DOHH2 (cell line): ENCODE results near the gene MYO15A.

Experiments used
- H3F3A ChIP-seq: fragments of 200-600 bp; sonication (generic), shearing (Covaris generic); 2 replicates; pipeline ENCODE4 v1.6.0; 2016; ENCODE audit warnings: antibody characterized with exemption, mild to moderate bottlenecking; ENCODE audit not compliant: control insufficient read depth, insufficient read depth
- H3K27ac ChIP-seq: fragments of 200-600 bp; sonication (generic); 2 replicates; pipeline ENCODE4 v1.5.1; 2014; ENCODE audit warnings: low read depth, mild to moderate bottlenecking, low read length, moderate library complexity
- H3K27me3 ChIP-seq: fragments of 200-600 bp; sonication (generic); 2 replicates; pipeline ENCODE4 v1.6.1; 2014; ENCODE audit warnings: mild to moderate bottlenecking, low read length, mixed read lengths; ENCODE audit not compliant: control insufficient read depth
- H3K36me3 ChIP-seq: fragments of 200-600 bp; sonication (generic); 2 replicates; pipeline ENCODE4 v1.6.1; 2014; ENCODE audit warnings: mild to moderate bottlenecking, low read length, moderate library complexity, mixed read lengths; ENCODE audit not compliant: control insufficient read depth
- H3K4me1 ChIP-seq: fragments of 200-600 bp; sonication (generic); 2 replicates; pipeline ENCODE4 v1.6.1; 2014; ENCODE audit warnings: mild to moderate bottlenecking, low read length, mixed read lengths; ENCODE audit not compliant: control insufficient read depth
- H3K4me2 ChIP-seq: fragments of 200-600 bp; sonication (generic); 2 replicates; pipeline ENCODE4 v1.6.0; 2014; ENCODE audit warnings: mild to moderate bottlenecking, low read length, moderate library complexity
- H3K4me3 ChIP-seq: fragments of 200-600 bp; sonication (generic); 2 replicates; pipeline ENCODE4 v1.5.1; 2014; ENCODE audit warnings: mild to moderate bottlenecking, low read length, mixed read lengths
- H3K79me2 ChIP-seq: fragments of 200-600 bp; sonication (generic); 2 replicates; pipeline ENCODE4 v1.6.1; 2014; ENCODE audit warnings: mild to moderate bottlenecking, low read length, mixed read lengths; ENCODE audit not compliant: control insufficient read depth
- H3K9me2 ChIP-seq: fragments of 200-600 bp; sonication (generic); replicated peaks from 2 replicates; pipeline ENCODE4 v1.6.1; 2014; ENCODE audit warnings: mild to moderate bottlenecking, low read length, mixed read lengths; ENCODE audit not compliant: control insufficient read depth
- H3K9me3 ChIP-seq: fragments of 200-600 bp; sonication (generic); 2 replicates; pipeline ENCODE4 v1.6.1; 2014; ENCODE audit warnings: antibody characterized with exemption, low read length, mixed read lengths; ENCODE audit not compliant: control insufficient read depth, insufficient read depth
- H4K20me1 ChIP-seq: fragments of 200-600 bp; sonication (generic); 2 replicates; pipeline ENCODE4 v1.6.0; 2014; ENCODE audit warnings: low read depth, mild to moderate bottlenecking, antibody characterized with exemption, low read length, moderate library complexity; ENCODE audit not compliant: control insufficient read depth, insufficient read depth
- EZH2phosphoT487 ChIP-seq: fragments of 200-600 bp; sonication (generic); IDR thresholded peaks from 2 replicates; pipeline ENCODE4 v1.6.1; 2017; ENCODE audit warnings: borderline replicate concordance, mild to moderate bottlenecking, antibody characterized with exemption, low read length, moderate library complexity, mixed read lengths
- TF ChIP-seq, protein P1 (sequence below): fragments of 200-600 bp; sonication (generic); IDR thresholded peaks from one replicate; pipeline ENCODE4 v1.5.1; 2014; ENCODE audit warnings: antibody characterized with exemption, mild to moderate bottlenecking, low read depth, low read length; ENCODE audit not compliant: poor library complexity, severe bottlenecking

MYO15A gene

DNA sequence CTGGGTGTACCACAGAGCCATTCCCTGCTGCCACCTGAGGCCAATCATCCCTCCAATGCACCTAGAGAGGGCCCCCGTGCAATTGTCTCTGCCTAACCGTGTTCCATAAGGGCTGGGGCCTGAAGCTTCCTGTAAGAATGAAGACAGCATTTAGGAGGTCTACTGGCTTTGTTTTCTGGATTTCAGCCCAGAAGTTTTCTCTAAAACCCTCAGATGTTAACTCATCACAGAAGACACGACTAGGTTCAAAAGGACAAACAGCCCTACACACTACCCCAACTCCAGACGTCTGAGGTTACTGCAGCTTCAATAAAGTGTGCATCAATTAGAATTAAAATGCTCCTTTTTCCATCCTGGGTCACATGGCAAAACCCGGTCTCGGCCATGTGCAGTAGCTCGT, 31.6 kb upstream of the MYO15A start:
- no peaks in the 10 kb centered on the region for H3F3A ChIP-seq
- no peaks in the 10 kb centered on the region for H3K9me2 ChIP-seq
- H3K9me3 ChIP-seq: no peaks in the 10 kb centered on the region
- no peaks in the 10 kb centered on the region for H3K36me3 ChIP-seq
- TF ChIP-seq EZH2phosphoT487: no peak
- TF ChIP-seq, protein P1, sequence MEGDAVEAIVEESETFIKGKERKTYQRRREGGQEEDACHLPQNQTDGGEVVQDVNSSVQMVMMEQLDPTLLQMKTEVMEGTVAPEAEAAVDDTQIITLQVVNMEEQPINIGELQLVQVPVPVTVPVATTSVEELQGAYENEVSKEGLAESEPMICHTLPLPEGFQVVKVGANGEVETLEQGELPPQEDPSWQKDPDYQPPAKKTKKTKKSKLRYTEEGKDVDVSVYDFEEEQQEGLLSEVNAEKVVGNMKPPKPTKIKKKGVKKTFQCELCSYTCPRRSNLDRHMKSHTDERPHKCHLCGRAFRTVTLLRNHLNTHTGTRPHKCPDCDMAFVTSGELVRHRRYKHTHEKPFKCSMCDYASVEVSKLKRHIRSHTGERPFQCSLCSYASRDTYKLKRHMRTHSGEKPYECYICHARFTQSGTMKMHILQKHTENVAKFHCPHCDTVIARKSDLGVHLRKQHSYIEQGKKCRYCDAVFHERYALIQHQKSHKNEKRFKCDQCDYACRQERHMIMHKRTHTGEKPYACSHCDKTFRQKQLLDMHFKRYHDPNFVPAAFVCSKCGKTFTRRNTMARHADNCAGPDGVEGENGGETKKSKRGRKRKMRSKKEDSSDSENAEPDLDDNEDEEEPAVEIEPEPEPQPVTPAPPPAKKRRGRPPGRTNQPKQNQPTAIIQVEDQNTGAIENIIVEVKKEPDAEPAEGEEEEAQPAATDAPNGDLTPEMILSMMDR: no peak
- H3K4me2 ChIP-seq: no peak overlapping the region
- H3K27ac ChIP-seq: no peak overlapping the region
- no peaks in the 10 kb centered on the region for H4K20me1 ChIP-seq
- H3K79me2 ChIP-seq: no peaks in the 10 kb centered on the region
- no peaks in the 10 kb centered on the region for H3K4me1 ChIP-seq
- H3K27me3 ChIP-seq: 0 out of 2 replicates have a peak, but pooled peaks cover 5% of the 10 kb centered on the region
- H3K4me3 ChIP-seq: no peak overlapping the region

DNA sequence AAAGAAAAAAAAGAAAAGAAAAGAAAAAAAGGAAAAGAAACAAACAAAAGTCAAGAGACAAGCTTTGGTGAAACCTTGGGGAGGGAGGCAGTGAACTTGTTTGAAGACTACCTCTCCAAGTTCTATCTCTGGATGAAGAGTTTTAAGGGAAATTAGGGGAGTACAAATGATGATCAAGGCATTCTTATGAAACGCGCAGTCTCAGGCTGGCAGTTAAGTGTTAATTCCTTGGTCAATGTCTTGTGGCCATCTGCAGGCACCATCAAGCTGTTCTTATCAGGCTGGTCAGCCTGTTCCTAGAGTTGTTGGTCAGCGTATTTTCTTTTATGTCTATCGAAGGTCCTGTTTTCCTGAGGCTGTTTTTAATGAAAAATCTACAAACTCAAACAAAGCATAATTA, 29.0 kb upstream of the MYO15A start:
- 0 out of 2 replicates have a peak, but pooled peaks cover 2% of the 10 kb centered on the region for H3K27me3 ChIP-seq
- no peaks in the 10 kb centered on the region for H3K9me3 ChIP-seq
- H3K27ac ChIP-seq: no peak overlapping the region
- TF ChIP-seq, protein P1: no peak
- no peaks in the 10 kb centered on the region for H3K36me3 ChIP-seq
- no peaks in the 10 kb centered on the region for H4K20me1 ChIP-seq
- H3K79me2 ChIP-seq: no peaks in the 10 kb centered on the region
- no peaks in the 10 kb centered on the region for H3F3A ChIP-seq
- H3K9me2 ChIP-seq: no peaks in the 10 kb centered on the region
- H3K4me1 ChIP-seq: no peaks in the 10 kb centered on the region
- H3K4me3 ChIP-seq: no peak overlapping the region
- no peak overlapping the region for H3K4me2 ChIP-seq

DNA sequence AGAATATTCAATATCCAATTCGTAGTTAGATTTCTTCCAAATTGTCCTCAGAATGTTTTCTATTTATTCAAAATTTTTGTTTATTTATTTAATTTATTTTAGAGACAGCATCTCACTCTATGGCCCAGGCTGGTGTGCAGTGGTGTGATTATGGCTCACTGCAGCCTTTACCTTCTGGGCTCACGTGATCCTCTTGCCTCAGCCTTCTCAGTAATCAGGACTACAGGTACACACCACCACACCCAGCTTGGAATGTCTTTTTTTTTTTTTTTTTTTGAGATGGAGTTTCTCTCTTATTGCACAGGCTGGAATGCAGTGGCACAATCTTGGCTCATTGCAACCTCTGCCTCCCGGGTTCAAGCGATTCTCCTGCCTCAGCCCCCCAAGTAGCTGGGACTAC, 24.3 kb upstream of the MYO15A start:
- Histone ChIP-seq H3K4me1 (peaks cover 15% of the 10 kb centered on the region), H3K4me2 (no peak overlapping the region), H3F3A (no peaks in the 10 kb centered on the region), H4K20me1 (no peaks in the 10 kb centered on the region), H3K27me3 (0 out of 2 replicates have a peak, but pooled peaks cover 2% of the 10 kb centered on the region), H3K27ac (no peak overlapping the region), H3K9me2 (no peaks in the 10 kb centered on the region), H3K9me3 (no peaks in the 10 kb centered on the region), H3K4me3 (no peak overlapping the region), H3K79me2 (peaks cover 19% of the 10 kb centered on the region), H3K36me3 (peaks cover 4% of the 10 kb centered on the region)
- TF ChIP-seq EZH2phosphoT487: no peak
- TF ChIP-seq, protein P1: no peak
